ENCODE results near the gene KLC4.

DNA sequence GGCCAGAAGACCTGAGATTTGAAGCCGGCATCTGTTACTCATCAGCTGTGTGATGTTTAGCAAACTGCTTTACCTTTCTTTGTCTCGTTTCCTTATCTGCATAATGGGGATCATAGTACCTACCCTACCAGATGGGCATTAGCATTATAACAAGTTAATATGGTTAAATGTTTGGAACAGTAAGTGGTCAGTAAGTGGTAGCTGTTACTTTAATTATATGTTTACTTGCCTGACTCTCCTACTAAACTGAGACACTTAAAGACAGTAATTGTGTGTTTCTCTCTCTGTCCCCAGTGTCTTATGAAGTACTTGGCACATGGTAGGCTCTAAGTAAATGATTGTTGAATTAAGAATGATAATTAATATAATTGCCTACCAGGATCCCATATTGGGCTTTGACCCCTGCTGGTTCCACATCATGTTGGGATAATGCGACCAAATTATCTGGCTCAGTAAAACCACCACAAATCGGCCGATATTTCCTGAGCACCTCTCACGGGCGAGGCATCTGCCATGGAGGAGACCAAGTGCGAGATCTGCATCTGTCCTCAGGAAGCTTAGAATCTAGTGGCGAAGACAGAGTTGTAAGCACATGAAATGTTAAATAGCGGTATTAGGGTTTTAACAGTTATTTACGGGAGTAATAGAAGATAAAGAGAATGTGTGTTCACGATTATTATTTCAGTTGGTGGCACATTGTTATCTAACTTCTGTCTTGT, 48.1 kb downstream of the KLC4 start:
- TF ChIP-seq, protein P1, sequence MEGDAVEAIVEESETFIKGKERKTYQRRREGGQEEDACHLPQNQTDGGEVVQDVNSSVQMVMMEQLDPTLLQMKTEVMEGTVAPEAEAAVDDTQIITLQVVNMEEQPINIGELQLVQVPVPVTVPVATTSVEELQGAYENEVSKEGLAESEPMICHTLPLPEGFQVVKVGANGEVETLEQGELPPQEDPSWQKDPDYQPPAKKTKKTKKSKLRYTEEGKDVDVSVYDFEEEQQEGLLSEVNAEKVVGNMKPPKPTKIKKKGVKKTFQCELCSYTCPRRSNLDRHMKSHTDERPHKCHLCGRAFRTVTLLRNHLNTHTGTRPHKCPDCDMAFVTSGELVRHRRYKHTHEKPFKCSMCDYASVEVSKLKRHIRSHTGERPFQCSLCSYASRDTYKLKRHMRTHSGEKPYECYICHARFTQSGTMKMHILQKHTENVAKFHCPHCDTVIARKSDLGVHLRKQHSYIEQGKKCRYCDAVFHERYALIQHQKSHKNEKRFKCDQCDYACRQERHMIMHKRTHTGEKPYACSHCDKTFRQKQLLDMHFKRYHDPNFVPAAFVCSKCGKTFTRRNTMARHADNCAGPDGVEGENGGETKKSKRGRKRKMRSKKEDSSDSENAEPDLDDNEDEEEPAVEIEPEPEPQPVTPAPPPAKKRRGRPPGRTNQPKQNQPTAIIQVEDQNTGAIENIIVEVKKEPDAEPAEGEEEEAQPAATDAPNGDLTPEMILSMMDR (IDR thresholded peaks at IDR 0.05; ENCODE audit: borderline replicate concordance, extremely low read depth, low read length, poor library complexity, severe bottlenecking) = no peak
- no peak for TF ChIP-seq EZH2 (IDR thresholded peaks at IDR 0.05; ENCODE audit: borderline replicate concordance, low read depth, low read length, severe bottlenecking)
